ENCODE measurements around the gene LIAS. TPM values are rescaled to one million over a fixed set of nuclear protein-coding genes. Genes with fewer than 3 reads are reported as not detected.

Gene LIAS
- total RNA-seq, 1 donor from 2014 or later: 22.0 TPM

DNA sequence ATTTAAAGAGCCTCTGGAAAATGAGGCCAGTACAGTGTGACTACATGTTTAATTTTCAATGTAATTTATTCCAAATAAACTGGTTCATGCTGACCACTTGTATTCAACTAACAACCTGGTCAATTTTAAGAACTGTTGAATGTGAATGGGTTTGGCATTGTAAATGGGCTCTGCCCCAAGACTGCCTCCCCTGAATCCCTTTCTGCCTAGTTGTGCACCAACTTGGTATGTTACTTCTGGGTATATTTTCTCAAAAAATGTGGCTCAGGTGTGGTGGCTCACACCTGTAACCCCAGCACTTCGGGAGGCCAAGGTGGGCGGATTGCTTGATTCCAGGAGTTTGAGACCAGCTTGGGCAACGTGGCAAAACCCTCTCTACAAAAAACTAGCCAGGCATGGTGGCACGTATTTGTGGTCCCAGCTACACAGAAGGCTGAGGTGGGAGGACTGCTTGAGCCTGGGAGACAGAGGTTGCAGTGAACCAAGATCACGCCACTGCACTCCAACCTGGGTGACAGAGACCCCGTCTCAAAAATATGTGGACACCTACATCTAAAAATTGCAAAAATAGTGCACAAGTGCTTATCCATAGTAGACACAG lies 7.3 kb upstream of the LIAS start:
- no peak for DNase-seq (ENCODE audit: extremely low spot score, unreplicated experiment)
- H3K9me3 Mint-ChIP-seq: no peaks in the 10 kb centered on the region
- no peak overlapping the region for H3K4me3 Mint-ChIP-seq
- H3K27me3 Mint-ChIP-seq: no peaks in the 10 kb centered on the region
- H3K36me3 Mint-ChIP-seq: peaks cover 46% of the 10 kb centered on the region
- peak overlapping the region; percentile 15 for H3K27ac Mint-ChIP-seq
- H3K4me1 Mint-ChIP-seq (ENCODE audit: unreplicated experiment): peaks cover 7% of the 10 kb centered on the region
- TF ChIP-seq, protein P1, sequence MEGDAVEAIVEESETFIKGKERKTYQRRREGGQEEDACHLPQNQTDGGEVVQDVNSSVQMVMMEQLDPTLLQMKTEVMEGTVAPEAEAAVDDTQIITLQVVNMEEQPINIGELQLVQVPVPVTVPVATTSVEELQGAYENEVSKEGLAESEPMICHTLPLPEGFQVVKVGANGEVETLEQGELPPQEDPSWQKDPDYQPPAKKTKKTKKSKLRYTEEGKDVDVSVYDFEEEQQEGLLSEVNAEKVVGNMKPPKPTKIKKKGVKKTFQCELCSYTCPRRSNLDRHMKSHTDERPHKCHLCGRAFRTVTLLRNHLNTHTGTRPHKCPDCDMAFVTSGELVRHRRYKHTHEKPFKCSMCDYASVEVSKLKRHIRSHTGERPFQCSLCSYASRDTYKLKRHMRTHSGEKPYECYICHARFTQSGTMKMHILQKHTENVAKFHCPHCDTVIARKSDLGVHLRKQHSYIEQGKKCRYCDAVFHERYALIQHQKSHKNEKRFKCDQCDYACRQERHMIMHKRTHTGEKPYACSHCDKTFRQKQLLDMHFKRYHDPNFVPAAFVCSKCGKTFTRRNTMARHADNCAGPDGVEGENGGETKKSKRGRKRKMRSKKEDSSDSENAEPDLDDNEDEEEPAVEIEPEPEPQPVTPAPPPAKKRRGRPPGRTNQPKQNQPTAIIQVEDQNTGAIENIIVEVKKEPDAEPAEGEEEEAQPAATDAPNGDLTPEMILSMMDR (conservative IDR thresholded peaks at IDR 0.05): no peak

DNA sequence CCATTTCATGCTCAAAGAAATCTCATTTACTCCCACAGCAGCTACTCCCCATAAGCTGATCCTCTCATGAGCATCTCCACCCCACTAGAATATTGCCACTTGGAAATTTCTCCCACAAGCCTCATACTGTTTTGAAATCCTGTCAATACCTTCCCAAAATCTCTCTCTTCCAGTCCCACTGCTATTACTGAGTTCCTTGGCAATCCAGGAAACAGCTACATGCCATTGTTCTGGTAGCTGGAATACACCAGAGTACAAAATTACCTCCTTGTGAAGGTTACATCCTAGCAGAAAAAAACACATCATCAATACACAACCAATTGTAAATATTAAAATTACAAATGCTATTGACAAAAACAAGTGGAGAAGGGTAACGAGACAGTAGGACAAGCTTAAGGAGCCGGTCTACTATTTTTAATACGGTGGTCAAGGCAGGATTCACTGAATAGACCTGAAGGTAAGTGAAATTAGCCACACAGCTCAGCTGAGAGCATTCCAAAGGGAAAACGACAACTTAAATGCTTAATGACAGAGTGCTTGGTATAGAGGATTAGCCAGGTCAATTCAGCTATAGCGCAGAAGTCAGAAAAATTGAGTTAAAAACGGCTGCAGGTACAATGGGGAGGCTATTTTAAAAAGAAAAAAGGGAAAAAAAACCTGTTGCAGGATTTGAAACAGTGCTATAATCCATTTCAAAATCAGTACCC lies 6.5 kb upstream of the LIAS start:
- TF ChIP-seq, protein P1 (conservative IDR thresholded peaks at IDR 0.05): no peak
- H3K9me3 Mint-ChIP-seq: no peaks in the 10 kb centered on the region
- no peaks in the 10 kb centered on the region for H3K27me3 Mint-ChIP-seq
- H3K27ac Mint-ChIP-seq: peak overlapping the region; percentile 15
- DNase-seq (ENCODE audit: extremely low spot score, unreplicated experiment): no peak
- H3K4me3 Mint-ChIP-seq: no peak overlapping the region
- peaks cover 54% of the 10 kb centered on the region for H3K36me3 Mint-ChIP-seq
- H3K4me1 Mint-ChIP-seq (ENCODE audit: unreplicated experiment): peaks cover 10% of the 10 kb centered on the region

DNA sequence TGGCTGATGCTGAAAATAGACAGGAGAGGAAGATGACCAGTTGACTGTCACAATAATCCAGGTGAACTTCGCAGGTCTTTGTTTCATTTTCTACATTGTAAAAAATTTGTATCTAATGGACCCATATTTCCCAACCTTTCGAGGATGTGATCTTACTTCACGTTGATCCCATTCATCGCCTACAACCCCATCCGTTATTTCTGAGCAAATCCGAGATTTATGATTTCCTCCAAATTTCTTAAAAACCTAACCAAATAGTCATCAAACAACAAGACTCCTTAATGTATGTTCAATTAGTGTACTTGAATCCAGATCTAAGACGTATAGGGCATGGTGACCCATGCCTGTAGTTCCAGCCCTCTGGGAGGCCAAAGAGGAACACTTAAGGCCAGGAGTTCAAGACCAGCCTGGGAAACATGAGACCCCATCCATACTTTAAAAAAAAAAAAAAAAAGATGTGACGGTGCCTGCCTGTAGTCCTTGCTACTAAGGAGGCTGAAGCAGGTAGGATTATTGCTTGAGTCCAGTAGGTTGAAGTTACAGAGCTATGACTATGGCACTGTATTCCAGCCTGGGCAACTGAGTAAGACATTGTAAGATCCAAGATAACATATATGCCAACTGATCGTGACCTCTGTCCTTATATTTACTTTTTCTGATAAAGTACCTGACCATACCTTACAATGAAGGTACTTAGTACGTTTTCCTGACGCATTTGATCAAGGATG lies 5.8 kb upstream of the LIAS start:
- Mint-ChIP-seq H3K27me3 (no peaks in the 10 kb centered on the region), H3K4me1 (ENCODE audit: unreplicated experiment) (peaks cover 10% of the 10 kb centered on the region), H3K36me3 (peaks cover 61% of the 10 kb centered on the region), H3K9me3 (no peaks in the 10 kb centered on the region), H3K4me3 (peak overlapping the region; percentile 37), H3K27ac (no peak overlapping the region)
- DNase-seq (ENCODE audit: extremely low spot score, unreplicated experiment): no peak
- TF ChIP-seq, protein P1 (conservative IDR thresholded peaks at IDR 0.05): no peak

DNA sequence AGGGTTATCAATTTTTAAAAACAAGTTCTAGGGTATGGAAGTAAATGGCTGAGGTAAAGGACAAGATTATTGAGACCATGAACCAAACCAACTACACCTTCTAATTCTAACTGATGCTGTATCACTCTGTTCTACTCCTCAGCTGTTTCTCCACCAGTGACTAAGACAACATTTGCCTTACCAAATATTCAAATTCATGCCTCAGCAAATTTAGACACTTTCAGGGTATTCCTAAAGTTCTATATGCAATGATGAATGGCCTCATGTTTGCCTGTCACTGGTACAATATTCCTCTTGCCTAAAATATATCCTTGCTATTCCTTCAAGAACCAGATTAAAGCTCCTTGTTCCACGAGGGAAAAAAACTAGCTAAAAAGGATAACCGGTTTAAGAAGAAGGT lies 5.1 kb upstream of the LIAS start:
- Mint-ChIP-seq H3K27me3 (no peaks in the 10 kb centered on the region), H3K36me3 (peaks cover 66% of the 10 kb centered on the region), H3K4me1 (ENCODE audit: unreplicated experiment) (peaks cover 10% of the 10 kb centered on the region)

DNA sequence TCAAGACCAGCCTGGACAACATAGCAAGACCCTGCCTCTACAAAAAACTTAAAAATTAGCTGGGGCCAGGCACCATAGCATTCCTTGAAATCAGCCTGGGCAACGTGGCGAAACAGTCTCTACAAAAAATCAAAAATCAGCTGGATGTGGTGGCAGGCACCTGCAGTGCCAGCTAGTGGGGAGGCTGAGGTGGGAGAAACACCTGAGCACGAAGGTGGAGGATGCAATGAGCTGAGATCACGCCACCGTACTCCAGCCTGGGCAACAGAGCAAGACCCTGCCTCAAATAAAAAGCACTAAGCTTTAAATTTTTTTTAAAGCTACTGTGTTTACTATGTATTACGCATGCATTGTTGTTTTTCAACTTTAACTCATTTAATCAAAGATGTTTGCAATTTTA lies 3.4 kb upstream of the LIAS start:
- TF ChIP-seq, protein P1 (conservative IDR thresholded peaks at IDR 0.05): no peak
- peaks cover 63% of the 10 kb centered on the region for H3K36me3 Mint-ChIP-seq

More for the DNA sequence above, 5.1 kb upstream of the LIAS start:
- no peak for DNase-seq (ENCODE audit: extremely low spot score, unreplicated experiment)
- Mint-ChIP-seq H3K9me3 (no peaks in the 10 kb centered on the region), H3K27ac (peak overlapping the region; percentile 27), H3K4me3 (no peak overlapping the region)
- TF ChIP-seq, protein P1 (conservative IDR thresholded peaks at IDR 0.05): no peak

More for the DNA sequence above, 3.4 kb upstream of the LIAS start:
- Mint-ChIP-seq H3K27me3 (no peaks in the 10 kb centered on the region), H3K9me3 (no peaks in the 10 kb centered on the region), H3K4me3 (peak overlapping the region; percentile 36), H3K4me1 (ENCODE audit: unreplicated experiment) (peaks cover 10% of the 10 kb centered on the region), H3K27ac (no peak overlapping the region)
- DNase-seq (ENCODE audit: extremely low spot score, unreplicated experiment): no peak

Data from type B pancreatic cell (in vitro differentiated cells).